HG02840 (cell line): ENCODE data around the gene CDKN2AIP.
"Not testable (repeated sequence)": the region's sequence is repeated elsewhere in the genome, so short reads cannot be mapped to it uniquely, and the experiment has no call there.

Experiments
- ATAC-seq: cut with Tn5 transposase; IDR thresholded peaks from one replicate; pipeline ENCODE4 v1.9.1; 2021; ENCODE audit warnings: mild to moderate bottlenecking, moderate library complexity, moderate number of reproducible peaks; ENCODE audit not compliant: unreplicated experiment, low FRiP score

Gene CDKN2AIP

DNA sequence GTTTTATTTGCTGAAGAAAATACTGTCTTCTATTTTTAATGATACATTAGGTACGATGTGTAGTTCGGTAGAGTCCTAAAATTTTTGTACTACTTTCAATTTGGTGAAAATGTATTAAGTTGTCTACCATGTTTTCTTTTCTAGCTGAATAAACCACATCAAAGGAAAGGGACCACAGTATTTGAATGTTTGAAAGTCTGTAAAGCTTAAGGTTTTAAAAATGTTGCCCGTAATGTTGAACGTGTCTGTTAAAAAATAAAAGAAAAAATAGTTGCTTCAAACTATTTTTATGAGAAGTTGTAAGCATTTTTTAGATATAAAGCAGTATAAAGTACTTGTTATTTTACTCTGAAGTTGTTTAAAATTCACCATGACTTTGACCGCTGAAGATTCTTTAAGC is 3.2 kb downstream of the CDKN2AIP start:
- no peak for ATAC-seq

DNA sequence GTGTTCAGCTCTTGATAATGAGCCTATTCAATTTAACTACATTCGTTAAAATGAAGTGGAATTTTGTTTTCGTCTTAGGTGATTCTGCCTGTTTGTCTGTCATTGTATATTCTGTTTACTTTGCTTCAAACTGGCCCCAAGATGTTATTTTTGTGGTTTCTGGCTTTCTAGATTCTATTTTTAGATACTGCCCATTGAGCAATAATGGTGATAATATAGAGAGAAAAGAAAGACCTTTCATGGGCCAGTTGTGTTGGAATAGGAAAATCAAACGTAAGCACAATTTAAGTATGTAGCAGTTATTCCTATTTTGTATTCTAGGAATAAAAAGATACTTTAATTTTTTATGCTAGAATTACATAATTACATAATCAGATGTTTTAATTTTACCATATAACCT is 4.0 kb downstream of the CDKN2AIP start:
- ATAC-seq: no peak

- no peak for ATAC-seq
These were observed 4.9 kb downstream of the CDKN2AIP start for GRCh38 chr4:183449193-183449882.

GRCh38 chr4:183450108-183450507 is 5.7 kb downstream of the CDKN2AIP start:
- no peak for ATAC-seq

DNA sequence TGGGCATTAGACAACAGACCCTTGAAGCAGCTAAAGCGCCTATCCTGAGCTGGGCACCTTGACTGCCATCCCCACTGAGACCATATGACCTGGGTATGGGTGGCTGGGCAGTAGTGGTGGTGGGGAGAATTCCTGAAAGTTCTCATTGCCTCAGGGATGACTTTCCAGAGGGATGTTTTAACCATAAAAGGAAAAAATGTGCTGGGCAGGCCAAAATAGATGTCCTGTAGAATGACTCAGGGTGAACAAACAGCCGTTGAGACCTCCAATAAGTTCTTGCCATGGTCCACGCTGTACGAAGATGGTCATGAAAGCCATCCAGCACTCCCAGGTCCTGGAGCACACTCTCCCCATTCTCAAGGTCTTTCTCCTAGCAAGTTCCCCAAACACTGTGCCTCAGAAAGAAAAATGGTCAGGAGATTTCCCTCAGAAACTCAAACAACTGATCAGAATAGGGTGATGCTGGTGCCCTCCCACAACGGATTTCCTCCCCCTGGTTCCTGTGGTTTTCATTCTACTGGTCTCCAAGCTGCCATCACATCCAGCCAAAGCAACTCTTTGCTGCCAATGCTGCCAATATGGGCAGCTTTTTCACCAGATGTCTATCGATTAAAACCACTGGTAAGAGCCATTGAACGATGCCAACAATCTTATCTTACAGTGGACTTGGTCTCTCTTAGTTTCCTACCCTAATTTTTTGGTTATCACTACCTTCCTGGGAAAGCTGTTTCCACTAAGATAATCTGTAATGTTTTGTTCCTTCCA is 11.2 kb downstream of the CDKN2AIP start:
- ATAC-seq: no peak

DNA sequence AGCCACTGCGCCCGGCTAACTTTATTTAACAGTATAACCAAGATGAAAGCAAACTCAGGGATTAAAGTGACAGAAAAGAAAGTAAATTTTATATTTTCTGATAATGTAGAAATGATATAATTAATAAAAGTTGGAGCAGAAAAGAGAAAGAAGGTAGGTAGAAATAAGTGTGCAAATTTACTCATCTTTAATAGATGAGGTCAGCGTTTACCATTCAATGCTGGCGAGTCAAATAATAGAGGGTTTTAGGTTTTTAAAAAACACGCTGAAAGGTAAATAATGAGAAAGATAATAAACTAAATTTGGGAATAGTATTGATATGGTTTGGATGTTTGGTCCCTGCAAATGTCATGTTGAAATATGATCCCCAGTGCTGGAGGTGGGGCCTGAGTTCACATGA is 13.6 kb downstream of the CDKN2AIP start:
- no peak for ATAC-seq

- ATAC-seq: not testable (repeated sequence)
These were observed 19.6 kb downstream of the CDKN2AIP start for GRCh38 chr4:183463903-183464619.

DNA sequence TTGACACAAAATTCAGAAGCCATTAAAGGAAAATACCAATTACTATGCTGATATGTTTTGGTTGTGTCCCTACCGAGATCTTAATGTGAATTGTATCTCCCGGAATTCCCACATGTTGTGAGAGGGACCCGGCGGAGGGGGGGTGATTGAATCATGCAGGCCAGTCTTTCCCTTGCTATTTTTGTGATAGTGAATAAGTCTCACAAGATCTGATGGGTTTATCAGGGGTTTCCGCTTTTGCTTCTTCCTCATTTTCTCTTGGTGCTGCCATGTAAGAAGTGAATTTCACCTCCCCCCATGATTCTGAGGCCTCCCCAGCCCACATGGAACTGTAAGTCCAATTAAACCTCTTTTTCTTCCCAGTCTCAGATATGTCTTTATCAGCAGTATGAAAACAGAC is 21.4 kb downstream of the CDKN2AIP start:
- not testable (repeated sequence) for ATAC-seq

GRCh38 chr4:183467246-183467645 is 22.8 kb downstream of the CDKN2AIP start:
- ATAC-seq: no peak

DNA sequence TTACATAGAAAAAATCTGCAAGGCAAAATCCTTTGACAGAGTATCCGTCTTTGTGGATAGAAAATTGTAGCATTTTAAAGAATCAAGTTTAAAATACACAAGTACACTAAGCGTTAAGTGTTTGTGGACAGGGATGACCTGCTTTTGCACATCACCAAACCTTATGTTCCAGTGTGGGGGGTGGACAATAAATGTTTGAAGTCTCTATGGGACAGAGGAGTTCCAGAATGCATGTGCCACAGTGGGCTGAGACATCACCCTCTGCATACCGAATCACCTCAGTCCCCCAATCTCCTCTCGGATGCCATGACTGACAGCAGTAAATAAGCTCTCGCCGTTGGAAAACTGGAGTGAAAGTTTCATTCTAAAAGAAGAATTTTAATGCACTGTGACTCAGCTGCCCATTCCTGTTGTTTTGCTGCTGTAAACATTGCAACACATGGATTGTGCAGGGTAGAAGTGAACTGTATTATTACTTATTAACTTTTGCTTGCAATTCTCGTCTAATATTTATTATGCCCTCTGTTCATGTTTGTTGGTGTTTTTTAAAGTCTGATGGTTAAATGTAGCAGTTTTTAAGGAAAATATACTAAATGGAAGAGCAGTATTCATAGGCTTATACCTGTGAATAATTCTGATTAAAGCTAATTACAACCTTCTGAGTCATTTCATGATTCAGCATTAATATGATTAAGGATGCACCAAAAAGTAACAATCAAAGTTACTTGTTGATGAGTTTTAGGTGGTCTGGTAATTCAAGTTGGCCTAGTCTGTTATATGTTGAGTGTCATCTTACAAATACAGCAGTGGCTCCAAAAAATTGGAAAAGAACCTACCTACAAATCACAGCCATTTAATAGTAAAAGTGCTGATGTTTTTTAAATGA is 24.0 kb downstream of the CDKN2AIP start:
- ATAC-seq: no peak

DNA sequence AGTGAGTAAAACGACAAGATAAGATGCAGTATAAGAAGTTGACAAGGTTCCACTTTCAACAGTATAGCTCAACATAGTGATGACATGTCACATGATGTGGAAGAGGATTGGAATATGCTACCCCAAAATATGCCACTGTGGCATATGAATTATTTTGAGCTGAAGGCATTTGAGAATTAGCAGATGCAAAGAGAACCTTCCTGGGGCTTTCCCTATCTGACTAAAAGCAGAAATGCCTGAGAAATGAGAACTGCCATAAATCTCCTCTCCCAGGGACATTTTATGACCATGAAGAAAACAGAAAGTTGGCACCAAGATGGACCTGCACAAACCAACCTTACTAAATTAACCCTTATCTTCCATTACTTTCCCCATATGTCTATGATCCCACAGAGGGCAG is 24.8 kb downstream of the CDKN2AIP start:
- ATAC-seq: no peak

DNA sequence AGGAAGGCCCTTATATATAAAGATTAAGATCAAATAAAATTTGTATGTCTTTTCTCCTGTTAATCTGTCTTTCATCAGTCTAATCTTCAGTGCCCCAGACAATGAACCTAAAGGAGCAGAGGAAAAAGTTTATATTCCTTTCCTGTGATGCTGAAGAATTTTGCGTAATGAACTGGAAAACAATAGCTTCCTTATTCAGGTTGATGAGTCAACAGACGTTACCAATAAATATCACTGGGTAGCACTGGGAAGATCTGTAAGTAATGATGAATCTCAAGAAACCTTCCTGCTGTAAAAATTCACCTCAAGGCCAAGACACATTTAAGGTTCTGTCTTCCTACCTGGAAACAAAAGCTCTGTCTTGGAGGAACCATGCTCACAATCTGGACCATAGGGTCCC is 25.5 kb downstream of the CDKN2AIP start:
- ATAC-seq: no peak

DNA sequence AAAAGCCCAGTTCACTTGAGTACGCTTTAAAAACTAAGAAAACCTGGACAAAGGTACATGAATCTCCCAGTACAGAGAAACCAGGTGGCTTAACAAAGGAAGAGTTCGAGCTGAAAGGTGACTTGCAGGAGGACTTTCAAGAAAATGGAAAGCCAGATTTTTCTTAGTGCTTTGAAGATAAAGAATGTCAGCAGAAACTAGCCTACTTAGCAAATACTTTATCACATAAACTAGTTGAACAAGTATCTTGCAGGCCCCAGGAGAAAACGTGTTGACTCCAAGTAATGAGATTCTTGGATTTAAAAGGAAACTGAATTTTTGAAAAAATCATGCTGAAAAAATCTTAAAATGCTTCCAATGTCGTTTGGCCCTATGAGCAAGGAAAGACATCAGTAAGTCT is 26.4 kb downstream of the CDKN2AIP start:
- no peak for ATAC-seq

GRCh38 chr4:183471946-183472708 is 27.7 kb downstream of the CDKN2AIP start:
- ATAC-seq: no peak

GRCh38 chr4:183478123-183478522 is 33.7 kb downstream of the CDKN2AIP start:
- ATAC-seq: no peak

GRCh38 chr4:183478926-183479325 is 34.5 kb downstream of the CDKN2AIP start:
- ATAC-seq: no peak

GRCh38 chr4:183482515-183483095 is 38.2 kb downstream of the CDKN2AIP start:
- not testable (repeated sequence) for ATAC-seq

DNA sequence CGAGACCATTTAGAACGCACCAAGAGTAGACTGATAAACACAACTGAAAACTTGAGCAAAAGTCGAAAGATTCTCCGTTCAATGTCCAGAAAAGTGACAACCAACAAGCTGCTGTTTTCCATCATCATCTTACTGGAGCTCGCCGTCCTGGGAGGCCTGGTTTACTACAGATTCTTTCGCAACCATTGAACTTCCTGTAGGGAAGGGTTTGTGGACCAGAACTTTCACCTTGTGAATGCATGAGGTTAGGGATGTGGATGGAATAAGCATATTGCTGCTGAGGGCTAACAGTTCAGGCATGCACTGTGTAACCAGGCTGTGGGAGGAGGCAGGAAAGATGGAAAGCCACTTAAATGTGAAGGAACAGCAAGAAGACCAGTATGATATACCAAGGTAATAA is 39.6 kb downstream of the CDKN2AIP start:
- ATAC-seq: no peak

GRCh38 chr4:183485411-183486160 is 41.1 kb downstream of the CDKN2AIP start:
- ATAC-seq: no peak
